Fibroblast of skin of abdomen (primary cell): ENCODE results near the gene SOAT2.
A peak's percentile ranks its signal among the peaks of the same experiment; 100 is the strongest.

Experiments
- DNase-seq: peaks from one replicate; pipeline ENCODE4 v3.0.0-alpha.2; 2013

Gene SOAT2

DNA sequence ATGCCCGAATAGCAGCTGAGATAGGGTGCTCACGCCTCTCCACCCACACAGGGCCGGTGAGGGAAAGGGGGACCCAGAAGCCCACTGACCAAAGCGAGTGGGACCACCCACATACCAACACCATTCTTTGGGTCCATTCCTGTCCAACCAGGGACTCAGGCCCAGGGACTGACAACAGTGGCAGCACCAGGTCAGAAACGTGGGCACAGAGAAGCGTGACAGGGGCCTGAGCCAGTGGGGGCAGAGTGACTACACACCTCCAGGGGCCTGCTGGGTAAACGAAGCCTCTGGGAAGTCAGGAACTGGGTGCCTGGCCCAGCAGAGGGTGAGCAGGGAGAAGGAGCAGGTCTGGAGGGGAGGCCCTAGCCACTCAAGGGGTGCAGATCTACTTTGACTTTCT, 37.8 kb upstream of the SOAT2 start:
- DNase-seq, result no peak

DNA sequence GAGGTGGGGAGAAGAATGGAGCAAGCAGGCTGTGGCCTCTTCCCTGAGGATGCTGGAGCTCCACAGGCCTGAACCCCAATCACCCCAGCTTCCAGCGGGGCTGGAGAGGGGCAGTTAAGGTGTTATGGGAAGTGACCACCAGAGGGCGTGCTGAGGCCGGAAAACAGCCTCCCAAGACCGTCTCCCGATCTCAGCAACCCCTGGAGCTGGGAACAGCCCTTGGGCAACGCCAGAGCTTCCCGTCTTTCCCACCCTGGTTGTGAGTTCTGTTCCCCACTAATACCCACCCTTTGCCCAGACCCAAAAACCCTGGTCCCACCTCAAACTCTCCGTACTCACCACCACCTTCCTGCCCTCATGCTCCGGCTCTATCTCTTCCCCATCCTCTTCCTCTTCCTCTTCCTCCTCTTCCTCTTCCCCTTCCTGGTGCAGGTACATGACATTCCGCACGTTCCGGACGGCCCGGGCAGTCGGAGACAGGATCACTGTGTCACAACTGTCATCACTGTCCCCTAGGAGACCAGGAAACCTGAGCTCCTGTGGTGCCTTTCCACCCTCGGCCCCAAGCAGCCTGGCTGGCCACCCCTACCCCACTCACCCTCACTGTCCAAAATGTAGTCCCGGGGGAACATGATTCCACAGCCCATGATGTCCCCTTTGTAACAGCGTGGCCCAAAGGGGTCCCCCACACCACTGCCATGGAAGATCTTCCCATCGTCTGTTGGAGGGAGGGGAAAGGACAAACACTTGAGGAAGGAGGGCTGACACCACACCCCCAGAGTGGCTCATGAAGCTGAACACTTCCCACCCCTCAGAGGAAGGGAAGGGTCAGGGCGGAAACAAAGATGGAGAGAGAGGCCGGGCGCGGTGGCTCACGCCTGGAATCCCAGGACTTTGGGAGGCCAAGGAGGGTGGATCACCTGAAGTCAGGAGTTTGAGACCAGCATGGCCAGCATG, 37.0 kb upstream of the SOAT2 start:
- peak; percentile 81 for DNase-seq

GRCh38 chr12:53067074-53067992, 36.0 kb upstream of the SOAT2 start:
- no peak for DNase-seq

DNA sequence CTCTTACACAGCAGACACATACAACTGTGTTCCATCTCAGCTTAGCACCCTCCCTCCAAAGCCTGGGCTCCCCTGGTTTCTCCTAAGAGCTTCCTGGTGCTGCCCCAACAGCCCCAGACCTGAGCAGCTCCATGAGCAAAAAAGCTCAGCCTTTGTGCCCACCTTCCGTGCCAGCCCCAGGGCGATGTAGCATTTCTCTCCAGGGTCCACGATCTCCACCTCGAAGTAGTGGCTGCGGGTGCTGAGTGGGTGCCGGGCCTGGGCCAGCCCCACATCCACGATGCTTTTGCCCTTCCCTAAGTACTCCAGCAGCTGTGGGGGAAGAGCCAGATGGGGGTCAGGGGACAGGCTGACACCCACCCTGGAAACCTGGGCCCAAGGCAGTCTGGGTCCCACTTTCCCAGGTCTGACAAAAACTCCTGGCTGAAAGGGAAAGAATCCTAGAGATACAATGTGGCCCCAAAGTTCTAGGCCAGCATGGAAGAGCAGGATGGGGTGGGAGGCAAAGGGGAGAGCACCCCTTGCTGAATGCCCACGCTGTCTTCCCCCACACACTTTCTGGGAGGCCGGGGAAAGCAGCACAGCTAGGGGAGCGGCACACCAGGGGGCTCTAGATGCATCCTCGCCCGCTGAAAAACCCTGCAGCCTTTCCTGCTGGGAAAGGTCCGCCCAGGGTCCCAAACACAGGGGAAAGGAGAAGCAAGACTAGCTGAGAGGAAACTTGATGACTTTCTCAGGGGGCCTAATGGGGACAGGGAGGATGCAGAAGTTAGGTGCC, 35.1 kb upstream of the SOAT2 start:
- no peak for DNase-seq

GRCh38 chr12:53068811-53069585, 34.3 kb upstream of the SOAT2 start:
- DNase-seq, result no peak

DNA sequence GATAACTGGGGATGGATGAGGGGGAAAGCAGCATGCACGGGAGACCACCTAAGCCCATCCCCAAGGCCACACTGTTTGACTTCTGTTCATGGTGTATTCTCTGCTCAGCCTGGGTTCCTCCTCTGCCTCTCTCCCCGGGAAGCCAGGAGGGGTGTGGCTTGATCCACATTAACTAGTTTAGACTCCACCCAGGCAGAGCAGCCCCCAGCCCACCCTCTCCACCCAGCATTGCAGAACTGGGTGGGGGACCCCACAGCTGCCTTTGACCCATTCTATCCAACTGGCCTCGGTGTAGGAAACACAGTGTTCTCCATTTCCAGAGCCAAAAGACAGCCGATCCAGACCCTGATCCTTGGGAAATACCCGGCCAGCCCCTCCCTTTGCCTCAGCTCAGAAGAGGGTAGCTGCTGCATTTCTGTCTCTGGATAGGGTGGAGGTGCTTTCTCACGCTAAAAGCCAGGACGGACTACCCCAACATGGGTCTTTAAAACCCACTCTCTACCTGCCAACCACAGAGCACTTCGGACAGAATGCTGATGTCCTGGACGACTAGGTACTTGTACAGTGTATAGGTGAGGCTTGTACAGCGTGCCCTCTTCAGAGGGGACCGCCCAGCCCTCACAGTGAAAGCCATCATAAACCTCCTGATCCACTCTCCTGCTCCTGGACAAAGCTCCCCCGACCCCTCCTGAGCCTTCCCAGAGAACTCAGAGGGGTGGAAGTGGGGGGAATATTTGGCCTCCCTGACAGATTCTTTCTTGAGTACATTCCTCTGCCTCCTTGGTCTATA, 33.5 kb upstream of the SOAT2 start:
- no peak for DNase-seq

- DNase-seq, result peak; percentile 56
These were observed 32.3 kb upstream of the SOAT2 start for GRCh38 chr12:53070877-53071492.

GRCh38 chr12:53071591-53072551, 31.4 kb upstream of the SOAT2 start:
- DNase-seq, result peak; percentile 62

GRCh38 chr12:53073881-53074280, 29.4 kb upstream of the SOAT2 start:
- no peak for DNase-seq

DNA sequence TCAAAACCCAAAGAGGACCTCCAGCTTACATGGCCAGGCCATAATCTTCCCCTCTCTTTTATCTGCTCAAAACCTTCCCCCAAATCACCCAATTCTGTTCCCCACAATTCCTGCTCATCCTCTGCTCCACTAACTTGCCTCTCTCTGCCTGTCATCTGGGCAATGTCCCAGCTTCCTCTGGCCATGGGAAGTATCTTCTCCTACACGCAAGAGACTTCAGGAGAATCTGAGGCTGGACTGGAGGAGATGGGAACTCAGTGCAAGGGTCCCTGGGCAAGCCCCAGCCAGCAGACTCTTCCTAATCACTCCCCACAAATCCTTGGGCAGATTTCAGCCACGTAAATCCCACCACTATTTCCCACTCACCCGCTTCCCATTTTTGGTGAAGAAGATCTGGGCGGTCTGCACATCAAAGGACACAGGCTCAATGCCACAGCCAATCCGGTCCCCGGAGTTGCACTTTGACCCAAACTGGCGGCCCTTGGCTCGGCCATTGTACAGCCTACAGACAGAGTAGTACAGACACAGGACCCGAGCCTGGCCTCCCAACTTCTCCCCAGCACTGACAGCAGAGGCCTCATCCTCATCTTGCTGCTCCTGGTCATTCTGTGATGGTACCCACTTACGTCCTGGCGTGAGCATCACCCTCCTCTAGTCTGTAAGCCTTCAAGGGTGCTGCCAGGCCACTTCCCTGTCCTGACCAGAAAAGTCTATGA, 28.8 kb upstream of the SOAT2 start:
- DNase-seq, result no peak

- no peak for DNase-seq
These were observed 28.3 kb upstream of the SOAT2 start for GRCh38 chr12:53074999-53075370.

DNA sequence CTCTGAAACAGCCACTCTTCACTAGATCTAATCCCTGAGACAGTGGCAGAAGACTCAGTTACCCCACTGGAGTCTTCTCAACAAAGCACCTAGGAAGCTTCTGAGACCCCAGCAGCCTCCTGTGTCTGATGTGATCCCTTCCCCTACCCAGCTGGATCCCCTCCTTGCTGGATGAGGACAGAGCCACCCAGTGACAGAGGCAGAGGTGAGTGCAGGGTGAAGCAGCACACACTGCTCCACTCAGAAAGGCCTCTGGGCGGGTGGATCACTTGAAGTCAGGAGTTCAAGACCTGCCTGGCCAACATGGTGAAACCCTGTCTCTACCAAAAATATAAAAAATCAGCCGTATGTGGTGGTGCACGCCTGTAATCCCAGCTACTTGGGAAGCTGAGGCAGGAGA, 26.8 kb upstream of the SOAT2 start:
- DNase-seq, result no peak

DNA sequence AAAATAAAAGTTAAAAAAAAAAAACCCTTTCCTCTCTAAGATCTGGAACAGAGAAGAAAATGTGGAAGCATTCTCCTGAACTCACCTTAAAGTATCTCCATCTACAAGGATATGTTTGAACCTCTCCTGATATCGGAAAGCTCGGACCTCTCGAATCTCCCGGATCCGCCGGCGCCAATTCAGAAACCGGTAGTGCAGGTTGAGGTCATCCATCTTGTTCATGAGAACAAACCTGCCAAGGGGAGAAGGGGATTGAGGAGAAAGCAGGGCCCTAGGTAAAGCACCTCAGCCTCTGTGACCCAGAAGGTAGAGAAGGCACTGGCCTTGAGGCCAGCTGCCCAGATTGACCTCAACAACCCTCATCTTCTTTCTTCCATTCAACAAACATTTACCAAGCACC, 26.3 kb upstream of the SOAT2 start:
- DNase-seq, result no peak

- no peak for DNase-seq
These were observed 24.7 kb upstream of the SOAT2 start for GRCh38 chr12:53078425-53079225.

DNA sequence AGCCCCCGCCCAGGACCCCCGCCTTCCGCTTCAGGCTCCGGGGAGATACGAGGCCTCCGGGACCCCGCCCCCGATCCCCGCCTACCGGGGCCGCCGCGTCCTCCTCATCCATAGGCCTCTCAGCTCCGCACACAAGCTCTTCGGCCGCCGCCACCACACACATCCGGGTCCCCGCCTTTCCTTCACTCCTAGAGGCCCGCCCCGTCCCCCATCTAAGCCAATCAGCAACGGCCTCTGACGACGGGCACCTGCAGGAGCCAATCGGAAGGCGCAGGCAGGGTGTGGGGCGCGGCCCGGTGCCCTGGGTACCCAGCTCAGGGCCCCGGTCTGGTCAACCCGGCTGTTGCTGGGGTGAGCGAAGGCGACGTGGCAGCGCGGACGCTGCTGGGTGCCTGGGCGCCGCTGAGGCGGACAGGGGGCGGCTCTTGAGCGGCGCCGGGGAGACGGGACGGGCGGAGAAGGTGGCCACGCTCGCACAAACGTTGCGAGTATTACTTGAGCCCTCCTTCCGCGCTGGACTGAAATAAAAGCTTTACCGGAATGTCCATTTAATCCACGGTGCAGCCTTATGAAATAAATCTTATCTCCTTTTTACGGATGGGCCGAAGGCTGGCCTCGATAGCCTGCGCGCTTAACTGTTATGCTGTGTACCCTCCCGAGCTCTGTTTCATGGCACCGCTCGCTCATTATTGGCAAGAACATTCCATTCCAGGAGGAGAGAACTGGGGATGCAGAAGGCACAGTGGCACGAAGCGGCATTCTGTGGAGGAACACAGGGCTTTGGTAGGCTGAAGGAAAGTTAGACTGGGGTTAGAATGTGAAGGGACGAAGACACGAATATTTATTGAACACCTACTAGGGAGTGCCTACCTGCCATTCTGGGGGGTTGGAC, 23.8 kb upstream of the SOAT2 start, which contains the start of gene SPRYD3:
Gene SPRYD3, minus strand, starts transcription at position 165 of the 892 bp plus-strand sequence. Its CDS starts 57 bp downstream, at position 108.
- DNase-seq, result peak; percentile 97

DNA sequence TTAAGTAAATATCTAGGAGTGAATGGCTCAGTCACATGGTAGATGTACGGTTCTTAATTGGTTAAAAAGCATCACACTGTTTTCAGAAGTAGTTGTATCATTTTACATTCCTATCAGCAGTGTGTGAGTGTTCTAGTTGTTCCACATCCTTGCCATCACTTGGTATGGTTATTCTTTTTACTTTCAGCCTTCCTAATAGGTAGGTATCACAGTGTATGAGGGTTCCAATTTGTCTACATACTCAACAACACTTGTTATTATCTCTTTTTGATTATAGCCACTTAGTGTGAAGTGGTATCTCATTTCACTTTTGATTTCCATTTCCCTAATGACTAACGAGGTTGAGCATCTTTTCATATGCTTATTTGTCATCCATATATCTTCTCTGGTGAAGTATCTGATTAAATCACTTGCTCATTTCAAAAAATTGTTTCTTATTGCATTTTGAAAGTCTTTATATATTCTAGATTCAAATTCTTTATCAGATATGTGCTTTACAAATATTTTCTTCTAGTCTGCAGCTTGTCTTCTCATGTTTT, 20.6 kb upstream of the SOAT2 start:
- DNase-seq, result no peak
